Ectodermal cell (in vitro differentiated cells): Measurements from ENCODE around the gene IFT52.

Experiments used
- H3K27ac ChIP-seq: 2 replicates; pipeline ENCODE4 v1.7.0; 2013; ENCODE audit warnings: mild to moderate bottlenecking, low read depth, low read length; ENCODE audit not compliant: insufficient read depth, poor library complexity, severe bottlenecking
- H3K27me3 ChIP-seq: 2 replicates; pipeline ENCODE4 v1.7.0; 2013; ENCODE audit warnings: mild to moderate bottlenecking, low read length; ENCODE audit not compliant: insufficient read depth, control insufficient read depth, poor library complexity, severe bottlenecking
- H3K36me3 ChIP-seq: one replicate; pipeline ENCODE4 v1.7.0; 2013; ENCODE audit warnings: low read length; ENCODE audit not compliant: control insufficient read depth, insufficient read depth
- H3K4me1 ChIP-seq: one replicate; pipeline ENCODE4 v1.7.0; 2013; ENCODE audit warnings: low read length; ENCODE audit not compliant: control insufficient read depth, insufficient read depth
- H3K4me3 ChIP-seq: 2 replicates; pipeline ENCODE4 v1.7.0; 2013; ENCODE audit warnings: low read depth, low read length, control low read depth; ENCODE audit not compliant: insufficient read depth
- H3K9me3 ChIP-seq: 2 replicates; pipeline ENCODE4 v1.7.0; 2013; ENCODE audit warnings: mild to moderate bottlenecking, low read length, moderate library complexity; ENCODE audit not compliant: control insufficient read depth
- WGBS, 2 experiments: methylation state at CpG; one replicate each; pipeline ENCODE4 v1.1.7; 2013; ENCODE audit warnings: missing lambda C conversion rate in 2 of 2; 5-methylcytosine and 5-hydroxymethylcytosine counted together

Gene IFT52

GRCh38 chr20:43665466-43666176, 74.9 kb downstream of the IFT52 start:
- WGBS, 2 experiments: 73 to 79% methylated on average over 5 to 6 of the region's 6 CpGs
- Histone ChIP-seq H3K4me1 (no peaks in the 10 kb centered on the region), H3K9me3 (no peaks in the 10 kb centered on the region), H3K27me3 (peaks cover 19% of the 10 kb centered on the region), H3K4me3 (no peak overlapping the region), H3K36me3 (no peaks in the 10 kb centered on the region), H3K27ac (no peak overlapping the region)

- 13 to 15% methylated on average over 85 to 88 of the region's 90 CpGs for WGBS, 2 experiments
- Histone ChIP-seq H3K36me3 (no peaks in the 10 kb centered on the region), H3K27ac (no peak within 1 kb of the TSS), H3K27me3 (peaks cover 19% of the 10 kb centered on the region), H3K9me3 (no peaks in the 10 kb centered on the region), H3K4me1 (no peaks in the 10 kb centered on the region), H3K4me3 (peak within 1 kb of the TSS; percentile 76)
Measured at GRCh38 chr20:43666376-43667328, 75.9 kb downstream of the IFT52 start, which contains the start of gene MYBL2. Gene MYBL2 (plus strand): TSS chr20:43667114. CDS start chr20:43667284, 170 bp downstream.

GRCh38 chr20:43667341-43668132, 76.8 kb downstream of the IFT52 start:
- H3K4me3 ChIP-seq: peak overlapping the region; percentile 76
- no peak overlapping the region for H3K27ac ChIP-seq
- no peaks in the 10 kb centered on the region for H3K9me3 ChIP-seq
- no peaks in the 10 kb centered on the region for H3K36me3 ChIP-seq
- peaks cover 19% of the 10 kb centered on the region for H3K27me3 ChIP-seq
- no peaks in the 10 kb centered on the region for H3K4me1 ChIP-seq
- 3 to 4% methylated on average over 33 of the region's 34 CpGs for WGBS, 2 experiments

- 93 to 94% methylated on average over 3 of the region's 3 CpGs for WGBS, 2 experiments
- H3K4me3 ChIP-seq: no peak overlapping the region
- H3K27ac ChIP-seq: no peak overlapping the region
- H3K9me3 ChIP-seq: no peaks in the 10 kb centered on the region
- H3K27me3 ChIP-seq: peaks cover 17% of the 10 kb centered on the region
- H3K4me1 ChIP-seq: no peaks in the 10 kb centered on the region
- peaks cover 5% of the 10 kb centered on the region for H3K36me3 ChIP-seq
Measured at GRCh38 chr20:43669332-43669731, 78.6 kb downstream of the IFT52 start.

- no peaks in the 10 kb centered on the region for H3K4me1 ChIP-seq
- H3K9me3 ChIP-seq: no peaks in the 10 kb centered on the region
- peaks cover 5% of the 10 kb centered on the region for H3K36me3 ChIP-seq
- H3K4me3 ChIP-seq: no peak overlapping the region
- WGBS, 2 experiments: 93 to 100% methylated on average over 2 of the region's 2 CpGs
- no peak overlapping the region for H3K27ac ChIP-seq
- peaks cover 15% of the 10 kb centered on the region for H3K27me3 ChIP-seq
Measured at GRCh38 chr20:43670423-43670822, 79.7 kb downstream of the IFT52 start.

GRCh38 chr20:43676368-43676767, 85.6 kb downstream of the IFT52 start:
- WGBS, 2 experiments: 94 to 95% methylated on average over 5 of the region's 5 CpGs
- Histone ChIP-seq H3K27ac (no peak overlapping the region), H3K4me1 (no peaks in the 10 kb centered on the region), H3K9me3 (no peaks in the 10 kb centered on the region), H3K4me3 (no peak overlapping the region), H3K27me3 (no peaks in the 10 kb centered on the region), H3K36me3 (peaks cover 5% of the 10 kb centered on the region)

- Histone ChIP-seq H3K27me3 (no peaks in the 10 kb centered on the region), H3K4me1 (no peaks in the 10 kb centered on the region), H3K36me3 (peaks cover 10% of the 10 kb centered on the region), H3K27ac (no peak overlapping the region), H3K4me3 (no peak overlapping the region), H3K9me3 (no peaks in the 10 kb centered on the region)
- 92% methylated on average over 7 of the region's 7 CpGs for WGBS, 2 experiments
Measured at GRCh38 chr20:43680981-43681380, 90.2 kb downstream of the IFT52 start.

- H3K4me3 ChIP-seq: no peak overlapping the region
- H3K27ac ChIP-seq: no peak overlapping the region
- peaks cover 10% of the 10 kb centered on the region for H3K36me3 ChIP-seq
- no peaks in the 10 kb centered on the region for H3K4me1 ChIP-seq
- WGBS, 2 experiments: 84% methylated on average over 8 of the region's 8 CpGs
- no peaks in the 10 kb centered on the region for H3K27me3 ChIP-seq
- H3K9me3 ChIP-seq: no peaks in the 10 kb centered on the region
Measured at GRCh38 chr20:43681468-43681942, 90.8 kb downstream of the IFT52 start.

- 93% methylated on average over 2 of the region's 2 CpGs for WGBS, 2 experiments
- peaks cover 10% of the 10 kb centered on the region for H3K36me3 ChIP-seq
- no peaks in the 10 kb centered on the region for H3K27me3 ChIP-seq
- no peaks in the 10 kb centered on the region for H3K4me1 ChIP-seq
- no peak overlapping the region for H3K27ac ChIP-seq
- no peak overlapping the region for H3K4me3 ChIP-seq
- H3K9me3 ChIP-seq: no peaks in the 10 kb centered on the region
Measured at GRCh38 chr20:43681991-43682410, 91.3 kb downstream of the IFT52 start.
